Measurements from ENCODE around the gene DDX25.

Gene DDX25

DNA sequence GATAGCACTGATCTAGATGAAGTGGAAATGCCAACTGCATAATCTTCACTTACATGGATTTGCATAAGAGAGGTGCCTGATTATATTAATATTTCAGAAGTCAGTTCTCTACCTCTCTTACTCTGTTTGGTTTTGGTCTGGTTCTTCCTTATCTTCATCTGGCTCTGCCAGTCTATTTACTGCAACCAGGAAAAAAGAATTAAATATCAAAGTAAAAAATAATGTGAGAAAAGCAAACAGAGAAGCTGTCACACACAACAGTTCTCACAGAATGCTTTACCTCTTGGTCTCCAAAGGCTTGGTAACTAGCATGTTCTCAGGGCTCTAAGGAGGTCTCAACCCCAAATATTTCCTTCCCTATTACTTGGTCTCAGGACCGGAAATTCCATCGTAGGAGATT is 48.3 kb downstream of the DDX25 start:
- no peak for DNase-seq

GRCh38 chr11:125952973-125953372 is 48.7 kb downstream of the DDX25 start:
- DNase-seq = no peak

DNA sequence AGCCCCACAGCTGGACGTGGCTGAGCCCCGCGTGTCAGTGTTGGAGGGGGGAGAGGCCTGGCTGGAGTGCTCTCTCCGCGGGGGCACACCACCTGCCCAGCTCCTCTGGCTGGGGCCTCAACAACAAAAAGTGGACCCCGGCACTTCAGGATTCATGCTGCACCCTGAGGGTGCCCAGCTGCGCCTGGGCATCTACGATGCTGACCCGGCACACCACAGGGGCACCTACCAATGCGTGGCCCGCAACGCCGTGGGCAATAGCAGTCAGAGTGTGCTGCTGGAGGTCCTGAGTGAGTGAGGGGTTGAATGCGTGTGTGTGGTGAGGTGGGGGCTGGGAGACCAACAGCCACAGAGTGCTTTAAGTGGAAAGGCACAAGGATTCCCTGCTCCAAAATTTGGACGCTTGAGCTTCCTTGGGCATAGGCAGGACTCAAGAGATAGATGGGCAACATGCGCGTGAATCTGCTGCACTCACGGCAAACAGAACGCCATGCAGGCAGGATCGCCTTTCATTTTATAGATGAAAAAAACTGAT is 49.2 kb downstream of the DDX25 start:
- no peak for DNase-seq

GRCh38 chr11:125954123-125954944 is 50.0 kb downstream of the DDX25 start:
- no peak for DNase-seq

GRCh38 chr11:125954945-125955640 is 50.8 kb downstream of the DDX25 start:
- no peak for DNase-seq

DNA sequence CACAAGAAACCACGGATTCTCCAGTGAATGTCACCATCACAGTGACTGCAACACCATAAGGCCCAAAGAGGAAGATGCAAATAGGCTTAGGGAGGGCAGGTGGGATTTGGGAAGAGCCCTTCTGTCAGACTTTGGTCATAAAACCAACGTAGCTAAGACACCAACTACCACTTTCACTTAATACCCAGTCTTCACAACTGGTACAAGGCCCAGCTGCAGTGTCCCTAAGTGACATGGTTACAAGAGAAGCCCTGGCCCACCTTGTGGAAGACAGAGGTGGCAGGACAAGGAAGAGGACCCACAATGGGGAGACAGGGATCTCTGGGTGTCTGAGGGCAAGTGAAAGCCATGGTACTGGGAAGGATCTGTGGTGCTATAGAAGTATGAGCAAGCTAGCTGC is 51.5 kb downstream of the DDX25 start:
- no peak for DNase-seq

DNA sequence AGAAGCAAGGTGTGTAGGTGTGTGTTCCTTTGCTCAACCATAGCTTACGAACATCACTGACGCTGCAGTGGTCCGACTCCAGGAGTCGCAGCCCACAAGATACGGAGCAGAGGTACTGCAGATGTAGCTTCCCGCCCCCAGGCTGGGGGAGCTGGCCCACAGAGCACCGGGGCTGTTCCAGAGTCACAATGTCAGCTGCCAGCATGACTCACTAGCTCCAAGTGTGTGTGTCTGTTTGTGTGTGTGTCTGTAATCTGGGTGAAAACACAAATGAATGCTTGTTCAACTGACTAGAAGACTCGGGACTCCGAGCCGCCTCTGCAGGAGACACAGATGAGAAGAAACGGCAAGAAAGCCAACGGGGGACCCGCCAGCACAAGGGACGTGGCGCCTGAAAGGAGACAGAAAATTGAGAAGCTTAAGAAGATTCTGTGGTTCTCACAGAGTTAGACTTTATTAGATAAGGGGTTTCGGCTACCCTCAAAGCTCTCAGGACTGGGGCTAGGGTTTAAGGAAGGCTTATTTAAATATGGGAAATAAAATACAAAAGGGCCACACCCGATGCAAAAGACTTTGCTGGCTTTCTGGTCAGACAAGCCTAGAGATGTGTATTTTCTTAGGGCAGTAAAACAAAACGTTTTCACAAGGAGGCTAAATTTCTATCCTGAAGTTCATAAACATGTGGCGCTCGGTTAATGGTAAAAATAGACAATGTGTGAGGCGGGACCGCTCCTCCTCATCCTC is 52.3 kb downstream of the DDX25 start:
- DNase-seq = no peak

DNA sequence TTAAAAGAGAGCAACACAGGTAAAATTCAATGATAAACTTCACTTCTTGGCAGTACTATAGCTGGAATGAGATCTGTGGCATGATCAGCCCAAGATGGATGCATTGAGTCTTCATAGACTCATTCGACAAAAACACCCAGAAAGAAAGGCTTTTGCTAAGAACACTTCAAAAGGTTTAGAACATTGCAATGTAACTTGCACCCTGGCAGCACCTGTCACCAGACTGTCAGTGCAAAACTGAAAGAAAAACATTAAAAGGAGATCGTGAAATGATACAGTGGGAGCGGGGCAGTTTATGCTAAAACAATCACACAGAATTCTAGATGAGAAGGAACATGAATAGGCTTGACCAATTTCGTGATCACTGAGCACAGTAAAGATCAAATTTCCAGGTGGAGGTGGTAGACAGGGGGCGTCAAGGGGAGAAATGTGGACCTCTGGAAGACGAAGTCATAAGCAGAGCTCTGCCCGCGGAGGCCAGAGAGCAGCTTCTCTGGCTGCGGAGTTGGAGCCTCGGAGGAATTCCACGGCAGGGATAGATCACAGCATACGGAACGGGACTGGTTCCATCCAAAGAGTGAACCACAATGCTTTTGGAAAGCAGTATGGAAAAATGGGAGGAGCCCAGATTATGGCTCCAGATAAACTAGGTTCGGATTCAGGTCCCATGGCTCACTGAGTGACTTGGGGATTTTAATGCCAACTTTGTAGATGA is 53.5 kb downstream of the DDX25 start:
- no peak for DNase-seq

GRCh38 chr11:125958872-125959400 is 54.6 kb downstream of the DDX25 start:
- DNase-seq = no peak

GRCh38 chr11:125959511-125959910 is 55.2 kb downstream of the DDX25 start:
- no peak for DNase-seq

GRCh38 chr11:125959931-125960330 is 55.6 kb downstream of the DDX25 start:
- DNase-seq = no peak

DNA sequence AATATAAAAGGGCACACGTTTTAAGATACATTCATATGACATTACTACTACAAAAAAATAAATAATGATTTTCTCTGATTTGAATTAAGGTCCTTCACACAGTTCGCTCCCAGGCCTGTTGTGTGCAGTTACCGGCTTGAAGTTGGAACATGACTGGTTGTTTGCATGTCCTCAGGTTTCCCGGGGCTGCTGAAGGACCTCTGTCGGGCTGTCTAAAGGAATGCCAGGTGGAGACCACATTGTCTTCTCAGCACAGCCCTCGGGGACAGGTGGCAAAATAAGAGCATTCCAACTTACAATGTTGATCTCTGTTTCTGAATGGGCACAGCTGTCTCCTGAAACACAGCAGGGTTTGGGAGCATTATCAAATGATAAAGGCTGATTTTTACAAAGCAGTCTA is 56.5 kb downstream of the DDX25 start:
- DNase-seq = no peak

DNA sequence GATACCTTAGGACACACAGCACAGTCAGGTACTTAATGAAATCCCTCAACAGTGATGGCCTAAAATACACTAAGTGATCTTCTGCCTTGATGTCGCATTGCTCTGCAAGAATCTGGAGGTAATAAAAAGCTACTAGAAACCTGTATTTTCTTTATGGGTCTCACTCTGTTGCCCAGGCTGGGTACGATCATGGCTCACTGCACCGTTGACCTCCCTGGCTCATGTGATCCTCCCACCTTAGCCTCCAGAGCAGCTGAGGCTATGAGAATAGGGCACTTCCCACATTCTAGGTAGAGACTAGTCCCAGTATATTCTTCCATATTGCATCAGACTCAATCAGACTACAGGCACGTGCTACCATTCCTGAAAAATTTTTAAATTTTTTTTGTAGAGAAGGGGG is 63.2 kb downstream of the DDX25 start:
- DNase-seq = no peak

DNA sequence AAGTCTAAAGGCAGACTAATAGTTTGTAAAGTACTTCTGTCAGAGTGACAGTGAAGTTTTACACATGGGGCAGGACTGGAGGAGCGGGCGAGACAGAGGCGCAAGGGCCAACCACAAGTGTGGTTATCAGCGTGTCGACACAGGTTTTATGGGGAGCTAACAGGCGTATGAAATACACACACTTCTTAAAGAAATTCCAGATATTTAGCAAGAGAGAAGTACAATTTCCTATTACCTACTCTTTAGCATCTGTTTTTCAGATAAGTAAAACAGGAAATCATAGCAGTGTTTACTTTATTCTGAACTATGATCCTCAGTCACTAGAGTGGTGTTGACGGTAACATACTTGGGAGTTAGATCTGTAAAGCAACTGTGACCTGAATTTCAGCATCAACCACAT is 64.0 kb downstream of the DDX25 start:
- no peak for DNase-seq

- DNase-seq = no peak
Measured at GRCh38 chr11:125971618-125972017, 67.3 kb downstream of the DDX25 start.

DNA sequence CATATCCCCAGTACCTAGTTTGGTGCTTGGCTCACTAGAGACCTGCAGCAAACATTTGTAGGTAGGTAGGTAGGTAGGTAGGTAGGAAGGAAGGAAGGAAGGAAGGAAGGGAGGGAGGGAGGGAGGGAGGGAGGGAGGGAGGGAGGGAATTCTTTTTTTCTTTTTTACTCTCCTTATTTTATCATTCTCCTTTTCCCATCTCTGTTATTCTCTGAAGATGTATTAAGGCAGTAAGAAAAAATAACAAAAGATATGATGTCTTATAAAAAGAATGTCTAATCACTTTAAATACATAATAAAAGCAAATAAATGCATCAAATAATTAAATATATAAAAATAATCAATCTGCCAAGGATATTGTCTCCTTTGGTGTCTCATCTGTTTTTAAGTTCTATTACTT is 70.0 kb downstream of the DDX25 start:
- DNase-seq = no peak

GRCh38 chr11:125975634-125976033 is 71.3 kb downstream of the DDX25 start:
- DNase-seq = no peak

DNA sequence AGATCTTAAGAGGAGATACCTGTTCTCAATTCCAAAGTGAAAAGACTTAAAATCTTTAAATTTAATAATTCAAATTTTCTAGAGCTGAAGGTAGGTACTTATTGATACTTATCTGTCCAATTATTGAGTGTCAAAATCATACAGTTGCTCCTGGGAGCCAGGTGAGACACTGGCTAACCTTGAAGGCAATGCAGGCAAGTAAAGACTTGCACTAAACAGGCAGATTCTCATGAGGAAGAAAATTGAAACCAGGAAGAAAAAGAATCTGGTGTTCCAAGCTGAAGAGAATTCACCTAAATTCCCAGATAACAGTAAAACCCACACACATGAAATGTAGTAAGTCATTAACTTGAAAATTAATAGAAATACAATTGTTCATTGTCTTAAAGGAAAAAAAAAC is 71.8 kb downstream of the DDX25 start:
- DNase-seq = no peak

- no peak for DNase-seq
Measured at GRCh38 chr11:125977333-125977732, 73.0 kb downstream of the DDX25 start.

GRCh38 chr11:125978181-125978716 is 73.9 kb downstream of the DDX25 start:
- no peak for DNase-seq
